HG03460 (cell line): ENCODE results near the gene FYN.
"Not testable (repeated sequence)": the region's sequence is repeated elsewhere in the genome, so short reads cannot be mapped to it uniquely, and the experiment has no call there.

ENCODE experiments used
- ATAC-seq: cut with Tn5 transposase; IDR thresholded peaks from one replicate; pipeline ENCODE4 v1.9.1; 2021; ENCODE audit not compliant: unreplicated experiment

The FYN gene

GRCh38 chr6:111873178-111874024 lies at the start of gene FYN:
FYN (minus strand) TSS chr6:111873452; CDS start chr6:111720051, 153,401 bp downstream.
- ATAC-seq = peak; percentile 99

DNA sequence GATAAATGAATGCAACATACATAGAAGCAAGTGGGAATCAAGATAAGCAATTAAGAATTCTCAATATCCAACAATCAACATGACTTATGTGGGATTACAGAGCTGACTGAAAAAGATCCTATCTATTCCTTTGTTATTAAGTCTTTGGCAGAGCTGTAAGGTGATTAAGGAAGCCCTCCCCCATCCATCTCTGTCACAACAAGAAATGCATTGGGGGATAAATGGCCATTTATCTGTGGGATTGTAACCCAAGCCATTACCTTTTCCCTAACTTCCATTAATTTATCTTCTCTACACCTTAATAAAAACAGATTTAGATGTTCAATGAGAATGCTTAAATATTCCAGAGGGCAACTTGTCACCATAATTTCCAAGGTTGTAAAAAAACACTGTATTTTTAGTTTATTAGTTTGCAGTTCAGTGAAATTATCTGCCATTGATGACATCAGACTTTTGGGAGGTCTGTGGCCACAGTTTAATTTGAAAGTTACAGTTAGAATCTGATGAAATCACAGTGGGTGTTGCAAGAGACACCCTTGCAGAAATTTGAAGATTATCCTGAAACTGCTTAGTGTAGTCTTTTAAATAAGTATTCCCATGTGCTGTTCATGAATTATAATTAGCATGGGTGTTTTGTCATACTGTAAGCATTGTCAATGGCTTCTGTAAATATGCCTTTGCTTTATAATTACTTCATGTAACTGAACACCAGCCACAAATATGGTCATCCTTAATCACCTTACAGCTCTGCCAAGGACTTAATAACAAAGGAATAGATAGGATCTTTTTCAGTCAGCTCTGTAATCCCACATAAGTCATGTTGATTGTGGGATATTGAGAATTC lies 49.4 kb upstream of the FYN start:
- ATAC-seq = no peak

DNA sequence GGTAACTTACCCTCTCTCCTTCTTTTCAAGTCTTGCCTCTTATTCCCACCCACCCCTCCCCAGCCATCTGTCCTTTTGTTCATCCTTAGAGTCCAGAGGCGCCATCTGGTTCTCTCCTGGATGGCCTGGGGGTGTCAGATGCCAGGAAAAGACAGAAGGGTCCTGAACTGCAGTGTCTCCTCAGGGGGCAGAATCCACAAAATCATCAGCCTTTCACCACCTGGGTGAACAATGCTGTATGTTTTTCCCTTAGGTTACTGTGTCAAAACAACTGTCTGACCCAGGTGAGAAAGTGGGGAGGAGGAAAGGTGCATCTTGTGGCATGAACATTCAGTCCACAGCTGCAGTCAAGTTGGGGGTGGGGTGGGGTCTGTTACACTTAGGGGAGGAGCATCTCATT lies 47.9 kb upstream of the FYN start:
- ATAC-seq = no peak

GRCh38 chr6:111920578-111920977 lies 47.3 kb upstream of the FYN start:
- ATAC-seq = no peak

GRCh38 chr6:111918825-111919224 lies 45.6 kb upstream of the FYN start:
- ATAC-seq = no peak

GRCh38 chr6:111916747-111917146 lies 43.5 kb upstream of the FYN start:
- no peak for ATAC-seq

DNA sequence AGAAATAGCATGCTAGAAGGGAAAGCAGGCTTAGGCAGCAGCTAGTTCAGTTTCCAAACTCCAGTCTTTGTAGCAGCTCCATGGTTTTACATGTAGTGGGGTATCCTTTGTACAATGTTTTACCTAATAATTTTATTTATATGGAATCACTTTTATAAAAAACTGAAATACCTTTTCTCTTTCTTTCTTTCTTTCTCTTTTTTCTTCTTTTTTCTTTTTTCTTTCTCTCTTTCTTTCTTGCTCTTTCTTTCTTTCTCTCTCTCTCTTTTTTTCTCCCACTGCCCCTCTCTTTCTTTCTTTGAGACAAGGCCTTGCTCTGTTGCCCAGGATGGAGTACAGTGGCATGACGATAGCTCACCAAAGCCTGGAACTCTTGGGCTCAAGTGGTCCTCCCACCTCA lies 41.4 kb upstream of the FYN start:
- ATAC-seq = no peak

- ATAC-seq = no peak
Measured at GRCh38 chr6:111912904-111913303, 39.7 kb upstream of the FYN start.

- no peak for ATAC-seq
Measured at GRCh38 chr6:111911428-111911827, 38.2 kb upstream of the FYN start.

GRCh38 chr6:111909238-111909637 lies 36.0 kb upstream of the FYN start:
- ATAC-seq = no peak

GRCh38 chr6:111908365-111908764 lies 35.1 kb upstream of the FYN start:
- not testable (repeated sequence) for ATAC-seq

DNA sequence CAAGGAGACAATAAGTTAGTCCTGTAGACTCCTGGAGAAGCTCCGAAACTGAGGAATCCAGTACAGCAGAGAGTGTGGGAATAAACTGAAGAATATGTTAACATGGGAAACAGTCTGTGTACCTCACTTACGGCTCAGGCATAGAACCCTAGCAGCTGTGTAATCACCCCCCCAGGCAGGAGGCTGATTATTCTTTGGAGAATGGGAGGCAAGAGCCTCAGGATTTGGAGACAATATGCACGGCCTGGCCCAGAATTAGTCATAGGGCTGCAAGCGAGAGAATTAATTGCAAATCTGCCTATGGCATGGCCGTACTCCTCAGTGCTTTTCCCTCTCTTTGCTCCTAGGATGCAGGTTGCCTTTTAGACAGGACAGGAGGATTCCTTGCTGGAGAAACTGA lies 27.5 kb upstream of the FYN start:
- no peak for ATAC-seq

GRCh38 chr6:111899531-111899930 lies 26.3 kb upstream of the FYN start:
- ATAC-seq = no peak

DNA sequence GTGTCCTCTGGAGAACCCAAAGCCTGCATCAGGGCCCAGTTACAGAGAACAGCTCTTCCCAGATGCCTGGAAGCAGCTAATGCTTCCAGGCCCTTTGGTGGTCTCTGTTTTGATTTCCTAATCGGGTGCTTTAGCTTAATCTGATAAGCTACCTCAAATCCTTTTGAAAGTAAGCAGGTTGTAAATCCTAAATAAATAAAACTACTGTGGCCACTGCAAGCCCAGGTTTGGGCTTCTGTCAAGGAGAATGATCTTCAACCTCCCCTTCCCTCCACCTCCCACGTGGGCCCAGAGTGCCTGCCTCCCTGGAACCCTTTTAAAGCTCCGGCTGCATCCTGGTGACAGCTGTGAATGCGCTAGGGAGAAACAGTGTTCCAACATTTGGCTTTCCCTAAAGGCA lies 25.2 kb upstream of the FYN start:
- ATAC-seq = no peak

DNA sequence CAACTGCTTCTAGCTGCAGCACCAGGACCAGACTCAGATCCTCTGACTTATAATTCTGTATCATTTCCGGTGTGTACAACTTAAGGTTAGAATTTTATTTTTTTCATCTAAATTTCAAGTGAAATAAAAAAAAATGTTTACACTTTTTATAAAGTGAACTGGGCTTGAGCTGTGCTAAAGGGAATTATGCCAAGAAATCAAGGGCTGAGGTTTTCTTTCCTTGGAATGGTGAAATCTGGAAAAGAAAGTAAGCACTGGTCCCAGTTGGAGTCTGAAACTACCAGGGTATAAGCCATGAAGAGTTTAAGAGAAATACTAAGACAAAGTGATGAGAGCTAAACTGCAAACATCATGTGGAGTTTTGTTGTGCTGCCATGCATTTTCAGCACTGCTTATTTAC lies 21.7 kb upstream of the FYN start:
- no peak for ATAC-seq

GRCh38 chr6:111894272-111894671 lies 21.0 kb upstream of the FYN start:
- no peak for ATAC-seq

- no peak for ATAC-seq
Measured at GRCh38 chr6:111892431-111892830, 19.2 kb upstream of the FYN start.

- ATAC-seq = no peak
Measured at GRCh38 chr6:111890988-111891387, 17.7 kb upstream of the FYN start.

DNA sequence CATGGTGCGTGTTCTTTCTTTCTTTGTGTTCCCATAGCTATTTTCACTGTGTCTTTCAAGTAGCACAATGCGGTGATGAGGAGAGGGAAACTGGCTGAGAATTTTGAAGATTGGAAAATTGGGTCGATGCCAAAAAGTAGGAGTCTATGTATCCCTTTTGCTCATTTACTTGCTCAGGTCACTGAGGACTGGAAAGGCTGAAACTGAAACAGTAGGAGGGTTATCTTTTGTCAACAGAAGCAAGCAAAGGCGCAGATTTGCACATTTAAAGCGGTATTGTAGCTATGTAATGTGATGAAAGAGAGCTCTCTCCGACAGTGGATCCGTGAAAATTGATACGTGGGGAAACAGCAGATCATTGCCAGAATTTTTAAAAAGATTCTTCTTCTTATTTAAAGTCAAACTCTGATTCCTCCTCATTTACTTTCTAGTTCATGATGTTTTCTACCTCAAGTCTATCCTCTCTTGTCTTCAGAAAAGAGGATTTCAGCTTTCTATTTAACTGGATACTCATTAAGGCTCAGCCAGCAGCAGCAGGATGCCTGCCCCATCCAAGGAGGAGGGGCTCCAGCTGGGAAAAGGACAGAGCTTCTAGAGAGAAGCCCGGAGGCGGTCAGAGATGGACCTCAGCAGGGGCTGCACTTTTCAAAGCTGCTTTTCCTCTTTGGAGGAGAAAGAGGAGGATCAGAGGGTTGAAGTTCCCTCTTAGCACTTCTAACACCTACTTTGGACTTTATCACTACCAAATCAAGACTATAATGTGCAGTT lies 15.9 kb upstream of the FYN start:
- no peak for ATAC-seq

- ATAC-seq = not testable (repeated sequence)
Measured at GRCh38 chr6:111886793-111887192, 13.5 kb upstream of the FYN start.

DNA sequence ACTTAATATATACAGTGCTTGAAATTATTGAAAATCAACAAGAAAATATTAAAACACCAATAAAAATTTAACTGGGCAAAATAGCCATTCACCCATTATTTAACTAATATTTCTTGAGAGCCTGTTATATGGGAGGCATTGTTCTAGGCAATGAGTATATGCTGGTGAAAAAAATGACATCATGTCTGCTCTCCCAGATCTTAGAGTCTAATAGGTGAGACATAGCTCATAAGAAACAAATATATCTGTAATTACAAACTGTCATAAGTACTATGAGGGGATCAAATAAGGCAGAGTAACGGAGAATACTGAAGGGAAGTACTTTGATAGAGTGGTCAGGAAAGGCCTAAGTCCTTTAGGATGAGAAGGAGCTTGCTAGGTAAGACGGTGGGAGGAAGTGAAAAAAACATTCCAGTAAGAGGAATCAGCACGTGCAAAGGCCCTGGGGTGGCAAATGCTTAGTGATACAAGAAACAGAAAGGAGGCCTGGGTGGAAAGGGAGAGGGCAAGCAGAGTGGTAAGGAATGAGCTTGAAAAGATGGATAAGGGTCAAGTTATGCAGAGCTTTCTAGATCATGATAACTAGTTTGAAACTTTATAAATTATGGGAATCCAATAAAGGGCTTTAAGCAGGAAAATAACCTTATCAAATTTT lies 12.2 kb upstream of the FYN start:
- ATAC-seq = no peak
